ENCODE results near the gene PARN. TPM values are rescaled to one million over a fixed set of nuclear protein-coding genes. Genes with fewer than 3 reads are reported as not detected.
"Not testable (repeated sequence)": the region's sequence is repeated elsewhere in the genome, so short reads cannot be mapped to it uniquely, and the experiment has no call there.

PARN gene
- total and polyA plus RNA-seq, 5 donors: 11.7 to 23.8 (median 20.9) TPM

- no peak for DNase-seq
- no peak for ATAC-seq
- 97% methylated on average over 6 of the region's 6 CpGs for WGBS
- Histone ChIP-seq H3K27me3 (ENCODE audit: control insufficient read depth, insufficient read depth) (no peaks in the 10 kb centered on the region), H3K4me1 (ENCODE audit: control insufficient read depth, insufficient read depth, low read length) (no peaks in the 10 kb centered on the region), H3K27ac (ENCODE audit: low read length) (no peak overlapping the region), H3K9me3 (ENCODE audit: control insufficient read depth, low read length) (no peaks in the 10 kb centered on the region), H3K4me3 (ENCODE audit: low read length) (no peak overlapping the region)
- intact Hi-C loops (cut with DNase I): no loop called here
These were observed 24.0 kb downstream of the PARN start for GRCh38 chr16:14606102-14606501.

GRCh38 chr16:14602443-14602963, 27.6 kb downstream of the PARN start:
- intact Hi-C loops (cut with DNase I): no loop called here
- WGBS: 93% methylated on average over 6 of the region's 6 CpGs
- no peak for ATAC-seq
- DNase-seq: no peak
- H3K4me3 ChIP-seq (ENCODE audit: low read length): no peak overlapping the region
- H3K27me3 ChIP-seq (ENCODE audit: control insufficient read depth, insufficient read depth): no peaks in the 10 kb centered on the region
- H3K9me3 ChIP-seq (ENCODE audit: control insufficient read depth, low read length): no peaks in the 10 kb centered on the region
- no peak overlapping the region for H3K27ac ChIP-seq (ENCODE audit: low read length)
- H3K4me1 ChIP-seq (ENCODE audit: control insufficient read depth, insufficient read depth, low read length): no peaks in the 10 kb centered on the region

- ATAC-seq: no peak
- intact Hi-C loops (cut with DNase I): no loop called here
These were observed 29.9 kb downstream of the PARN start for GRCh38 chr16:14600164-14600563.

GRCh38 chr16:14586637-14587305, 43.3 kb downstream of the PARN start:
- Histone ChIP-seq H3K27ac (ENCODE audit: low read length) (no peak overlapping the region), H3K27me3 (ENCODE audit: control insufficient read depth, insufficient read depth) (no peaks in the 10 kb centered on the region), H3K4me1 (ENCODE audit: control insufficient read depth, insufficient read depth, low read length) (no peaks in the 10 kb centered on the region), H3K9me3 (ENCODE audit: control insufficient read depth, low read length) (no peaks in the 10 kb centered on the region), H3K4me3 (ENCODE audit: low read length) (no peak overlapping the region)
- ATAC-seq (no peak), DNase-seq (no peak)
- intact Hi-C loops (cut with DNase I): no loop called here
- 92% methylated on average over 3 of the region's 3 CpGs for WGBS

More at GRCh38 chr16:14600164-14600563, 29.9 kb downstream of the PARN start:
- Histone ChIP-seq H3K4me1 (ENCODE audit: control insufficient read depth, insufficient read depth, low read length) (no peaks in the 10 kb centered on the region), H3K27me3 (ENCODE audit: control insufficient read depth, insufficient read depth) (no peaks in the 10 kb centered on the region), H3K27ac (ENCODE audit: low read length) (no peak overlapping the region), H3K4me3 (ENCODE audit: low read length) (no peak overlapping the region), H3K9me3 (ENCODE audit: control insufficient read depth, low read length) (no peaks in the 10 kb centered on the region)
- WGBS: 67% methylated on average over 2 of the region's 2 CpGs
- DNase-seq: no peak

GRCh38 chr16:14585287-14585686, 44.8 kb downstream of the PARN start:
- H3K4me1 ChIP-seq (ENCODE audit: control insufficient read depth, insufficient read depth, low read length): no peaks in the 10 kb centered on the region
- ATAC-seq (no peak), DNase-seq (no peak)
- WGBS: 96% methylated on average over 3 of the region's 3 CpGs
- intact Hi-C loops (cut with DNase I): no loop called here
- no peak overlapping the region for H3K4me3 ChIP-seq (ENCODE audit: low read length)
- no peaks in the 10 kb centered on the region for H3K9me3 ChIP-seq (ENCODE audit: control insufficient read depth, low read length)
- H3K27me3 ChIP-seq (ENCODE audit: control insufficient read depth, insufficient read depth): no peaks in the 10 kb centered on the region
- H3K27ac ChIP-seq (ENCODE audit: low read length): no peak overlapping the region

- 97% methylated on average over 3 of the region's 3 CpGs for WGBS
- intact Hi-C loops (cut with DNase I); H3K4me3 ChIP-seq (ENCODE audit: low read length); H3K4me1 ChIP-seq (ENCODE audit: control insufficient read depth, insufficient read depth, low read length); H3K27ac ChIP-seq (ENCODE audit: low read length); H3K27me3 ChIP-seq (ENCODE audit: control insufficient read depth, insufficient read depth); H3K9me3 ChIP-seq (ENCODE audit: control insufficient read depth, low read length); DNase-seq; ATAC-seq: not testable (repeated sequence)
These were observed 49.1 kb downstream of the PARN start for GRCh38 chr16:14580926-14581325.

GRCh38 chr16:14579266-14579665, 50.8 kb downstream of the PARN start:
- no peaks in the 10 kb centered on the region for H3K9me3 ChIP-seq (ENCODE audit: control insufficient read depth, low read length)
- no peaks in the 10 kb centered on the region for H3K4me1 ChIP-seq (ENCODE audit: control insufficient read depth, insufficient read depth, low read length)
- DNase-seq (no peak), ATAC-seq (no peak)
- intact Hi-C loops (cut with DNase I): no loop called here
- H3K27me3 ChIP-seq (ENCODE audit: control insufficient read depth, insufficient read depth): no peaks in the 10 kb centered on the region
- no peak overlapping the region for H3K27ac ChIP-seq (ENCODE audit: low read length)
- WGBS: 97% methylated on average over 2 of the region's 2 CpGs
- H3K4me3 ChIP-seq (ENCODE audit: low read length): no peak overlapping the region

- no peaks in the 10 kb centered on the region for H3K27me3 ChIP-seq (ENCODE audit: control insufficient read depth, insufficient read depth)
- no peaks in the 10 kb centered on the region for H3K4me1 ChIP-seq (ENCODE audit: control insufficient read depth, insufficient read depth, low read length)
- H3K4me3 ChIP-seq (ENCODE audit: low read length): no peak overlapping the region
- H3K27ac ChIP-seq (ENCODE audit: low read length): no peak overlapping the region
- 94% methylated on average over 1 of the region's 1 CpG for WGBS
- DNase-seq (no peak), ATAC-seq (no peak)
- intact Hi-C loops (cut with DNase I): no loop called here
- H3K9me3 ChIP-seq (ENCODE audit: control insufficient read depth, low read length): no peaks in the 10 kb centered on the region
These were observed 53.5 kb downstream of the PARN start for GRCh38 chr16:14576532-14576931.

- H3K4me1 ChIP-seq (ENCODE audit: control insufficient read depth, insufficient read depth, low read length): no peaks in the 10 kb centered on the region
- H3K9me3 ChIP-seq (ENCODE audit: control insufficient read depth, low read length): no peaks in the 10 kb centered on the region
- WGBS: 97% methylated on average over 3 of the region's 3 CpGs
- intact Hi-C loops (cut with DNase I): no loop called here
- ATAC-seq (no peak), DNase-seq (no peak)
- no peak overlapping the region for H3K4me3 ChIP-seq (ENCODE audit: low read length)
- no peaks in the 10 kb centered on the region for H3K27me3 ChIP-seq (ENCODE audit: control insufficient read depth, insufficient read depth)
- H3K27ac ChIP-seq (ENCODE audit: low read length): no peak overlapping the region
These were observed 54.0 kb downstream of the PARN start for GRCh38 chr16:14576069-14576468.

- DNase-seq; H3K4me1 ChIP-seq (ENCODE audit: control insufficient read depth, insufficient read depth, low read length); H3K4me3 ChIP-seq (ENCODE audit: low read length); H3K9me3 ChIP-seq (ENCODE audit: control insufficient read depth, low read length); H3K27ac ChIP-seq (ENCODE audit: low read length); H3K27me3 ChIP-seq (ENCODE audit: control insufficient read depth, insufficient read depth); ATAC-seq; intact Hi-C loops (cut with DNase I): not testable (repeated sequence)
- 100% methylated on average over 4 of the region's 4 CpGs for WGBS
These were observed 55.2 kb downstream of the PARN start for GRCh38 chr16:14574698-14575415.

- 94% methylated on average over 2 of the region's 2 CpGs for WGBS
- Histone ChIP-seq H3K9me3 (ENCODE audit: control insufficient read depth, low read length) (no peaks in the 10 kb centered on the region), H3K27ac (ENCODE audit: low read length) (no peak overlapping the region), H3K4me3 (ENCODE audit: low read length) (no peak overlapping the region), H3K4me1 (ENCODE audit: control insufficient read depth, insufficient read depth, low read length) (no peaks in the 10 kb centered on the region), H3K27me3 (ENCODE audit: control insufficient read depth, insufficient read depth) (no peaks in the 10 kb centered on the region)
- DNase-seq (no peak), ATAC-seq (no peak)
- intact Hi-C loops (cut with DNase I): no loop called here
These were observed 57.5 kb downstream of the PARN start for GRCh38 chr16:14572535-14572934.
